Measurements from ENCODE around the gene TNFRSF1A.

DNA sequence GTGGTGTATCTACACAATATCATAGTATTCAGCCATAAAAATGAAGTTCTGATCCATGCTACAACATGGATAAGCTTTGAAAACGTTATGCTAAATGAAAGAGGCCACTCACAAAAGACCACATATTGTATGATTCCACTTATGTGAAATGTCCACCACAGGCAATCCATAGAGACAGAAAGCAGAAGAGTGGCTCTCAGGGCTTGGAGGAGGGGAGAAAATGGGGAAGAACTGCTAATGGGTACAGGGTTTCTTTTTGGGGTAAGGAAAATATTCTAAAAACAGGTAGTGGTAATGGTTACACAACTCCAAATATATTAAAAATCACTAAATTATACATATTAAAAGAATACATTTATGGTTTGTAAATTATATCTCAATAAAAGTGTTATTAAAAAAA, 17.0 kb upstream of the TNFRSF1A start:
- no peak for TF ChIP-seq CTCF (IDR thresholded peaks at IDR 0.05)
- TF ChIP-seq POLR2A (IDR thresholded peaks at IDR 0.05): no peak

Measured in tibial nerve (tissue), 3 donors.